WTC11 (cell line): Measurements from ENCODE around the gene UNC119. TPM values are rescaled to one million over a fixed set of nuclear protein-coding genes. Genes with fewer than 3 reads are reported as not detected.

ENCODE experiments used
- ATAC-seq: fragments of 200-7000 bp; cut with Tn5 transposase; 2 replicates; pipeline ENCODE4 v1.10.0; 2021; ENCODE audit warnings: mild to moderate bottlenecking, moderate library complexity
- CTCF ChIA-PET: fragments of 300-600 bp; sonication (Branson Sonifier 250); formaldehyde crosslinking; loops from one replicate; lab custom pipeline; 2021; ENCODE audit warnings: antibody characterized with exemption; lab: Charles Lee
- POLR2A ChIA-PET: fragments of 350-600 bp; sonication (Branson Sonifier 250); formaldehyde crosslinking; loops from one replicate; lab custom pipeline; 2021; ENCODE audit warnings: antibody characterized with exemption; lab: Charles Lee
- DNase-seq: peaks from one replicate; pipeline ENCODE4 v3.0.0; 2021; ENCODE audit warnings: low spot score
- H3K27ac Mint-ChIP-seq: 2 replicates; pipeline ENCODE4 v1.8.0; 2021; ENCODE audit warnings: mixed read lengths
- H3K27me3 Mint-ChIP-seq: 2 replicates; pipeline ENCODE4 v1.8.0; 2021; ENCODE audit warnings: low read depth, mild to moderate bottlenecking, moderate library complexity, mixed read lengths
- H3K36me3 Mint-ChIP-seq: 2 replicates; pipeline ENCODE4 v1.8.0; 2021; ENCODE audit warnings: mixed read lengths
- H3K4me1 Mint-ChIP-seq: 2 replicates; pipeline ENCODE4 v1.8.0; 2022; ENCODE audit warnings: mixed read lengths
- H3K4me3 Mint-ChIP-seq: 2 replicates; pipeline ENCODE4 v1.8.0; 2021; ENCODE audit warnings: mild to moderate bottlenecking, moderate library complexity, mixed read lengths
- H3K9me3 Mint-ChIP-seq: 2 replicates; pipeline ENCODE4 v1.8.0; 2021; ENCODE audit warnings: mixed read lengths
- AR ChIP-seq: fragments of 250-450 bp; sonication (Bioruptor Pico); IDR thresholded peaks from 2 replicates; pipeline ENCODE4 v1.9.0; 2021; ENCODE audit warnings: mild to moderate bottlenecking
- CBFB ChIP-seq: sonication (generic); formaldehyde crosslinking; IDR thresholded peaks from 2 replicates; pipeline ENCODE4 v1.8.1; 2022; ENCODE audit warnings: mild to moderate bottlenecking, low read depth, missing genetic modification reagents
- CREM ChIP-seq: sonication (generic); formaldehyde crosslinking; IDR thresholded peaks from 2 replicates; pipeline ENCODE4 v1.8.1; 2022; ENCODE audit warnings: mild to moderate bottlenecking, missing genetic modification reagents, moderate library complexity
- ELF4 ChIP-seq: sonication (generic); formaldehyde crosslinking; IDR thresholded peaks from 2 replicates; pipeline ENCODE4 v1.8.1; 2022; ENCODE audit warnings: low read depth, mild to moderate bottlenecking, moderate library complexity, missing genetic modification reagents
- ESRRA ChIP-seq: sonication (generic); formaldehyde crosslinking; IDR thresholded peaks from 2 replicates; pipeline ENCODE4 v1.8.1; 2022; ENCODE audit warnings: mild to moderate bottlenecking, missing genetic modification reagents, borderline replicate concordance
- ETV6 ChIP-seq: sonication (generic); formaldehyde crosslinking; IDR thresholded peaks from 2 replicates; pipeline ENCODE4 v1.8.1; 2022; ENCODE audit warnings: mild to moderate bottlenecking, missing genetic modification reagents
- GABPB1 ChIP-seq: sonication (generic); formaldehyde crosslinking; IDR thresholded peaks from 2 replicates; pipeline ENCODE4 v1.8.1; 2023; ENCODE audit warnings: mild to moderate bottlenecking, missing genetic modification reagents
- GTF2I ChIP-seq: fragments of 250-450 bp; sonication (Bioruptor Pico); conservative IDR thresholded peaks from 2 replicates; pipeline ENCODE4 v1.4.0; 2021; ENCODE audit warnings: mild to moderate bottlenecking
- HMGA2 ChIP-seq: fragments of 250-450 bp; sonication (Bioruptor Pico); IDR thresholded peaks from 2 replicates; pipeline ENCODE4 v1.4.0; 2021; ENCODE audit warnings: mild to moderate bottlenecking, moderate library complexity
- JUN ChIP-seq: sonication (generic); formaldehyde crosslinking; IDR thresholded peaks from 2 replicates; pipeline ENCODE4 v1.8.0; 2023; ENCODE audit warnings: mild to moderate bottlenecking, missing genetic modification reagents
- KAT7 ChIP-seq: sonication (generic); formaldehyde crosslinking; IDR thresholded peaks from 2 replicates; pipeline ENCODE4 v1.8.1; 2023; ENCODE audit warnings: missing genetic modification reagents, mild to moderate bottlenecking, borderline replicate concordance
- MLX ChIP-seq: sonication (generic); formaldehyde crosslinking; IDR thresholded peaks from 2 replicates; pipeline ENCODE4 v1.8.1; 2023; ENCODE audit warnings: mild to moderate bottlenecking, missing genetic modification reagents, moderate library complexity
- NFATC4 ChIP-seq: fragments of 250-450 bp; sonication (Bioruptor Pico); IDR thresholded peaks from 2 replicates; pipeline ENCODE4 v1.9.0; 2021; ENCODE audit warnings: mild to moderate bottlenecking
- PRRX2 ChIP-seq: fragments of 250-450 bp; sonication (Bioruptor Pico); IDR thresholded peaks from 2 replicates; pipeline ENCODE4 v1.8.0; 2021; ENCODE audit warnings: mild to moderate bottlenecking
- SMAD3 ChIP-seq: sonication (generic); formaldehyde crosslinking; IDR thresholded peaks from 2 replicates; pipeline ENCODE4 v1.8.0; 2022; ENCODE audit warnings: missing genetic modification reagents, mild to moderate bottlenecking, borderline replicate concordance
- SMAD4 ChIP-seq: sonication (generic); formaldehyde crosslinking; IDR thresholded peaks from 2 replicates; pipeline ENCODE4 v1.8.0; 2022; ENCODE audit warnings: mild to moderate bottlenecking, missing genetic modification reagents
- TEAD1 ChIP-seq: sonication (generic); formaldehyde crosslinking; IDR thresholded peaks from 2 replicates; pipeline ENCODE4 v1.8.0; 2022; ENCODE audit warnings: mild to moderate bottlenecking, missing genetic modification reagents
- TEAD4 ChIP-seq: sonication (generic); formaldehyde crosslinking; IDR thresholded peaks from 2 replicates; pipeline ENCODE4 v1.8.0; 2022; ENCODE audit warnings: mild to moderate bottlenecking, missing genetic modification reagents
- ZNF317 ChIP-seq: sonication (generic); formaldehyde crosslinking; IDR thresholded peaks from 2 replicates; pipeline ENCODE4 v1.8.1; 2023; ENCODE audit warnings: low read depth, mild to moderate bottlenecking, moderate library complexity, missing genetic modification reagents, borderline replicate concordance
- ZNF423 ChIP-seq: fragments of 250-450 bp; sonication (Bioruptor Pico); IDR thresholded peaks from 2 replicates; pipeline ENCODE4 v2.1.2; 2022; ENCODE audit warnings: mild to moderate bottlenecking, moderate library complexity
- ZNF532 ChIP-seq: fragments of 250-450 bp; sonication (Bioruptor Pico); IDR thresholded peaks from 2 replicates; pipeline ENCODE4 v1.9.0; 2021; ENCODE audit warnings: mild to moderate bottlenecking, borderline replicate concordance
- total RNA-seq: library from RNA; stranded (reverse); gene quantifications from 3 replicates; pipeline ENCODE4 v1.2.3, GENCODE V29; 2021
- TF ChIP-seq, protein P1 (sequence below): fragments of 250-450 bp; sonication (Bioruptor Pico); IDR thresholded peaks from 2 replicates; pipeline ENCODE4 v1.9.0; 2021; ENCODE audit warnings: moderate library complexity, mild to moderate bottlenecking, inconsistent platforms, borderline replicate concordance

UNC119 gene
- total RNA-seq, 1 experiment from 2014 or later: 59.6 TPM

GRCh38 chr17:28575126-28575795 is 22.8 kb upstream of the UNC119 start:
- peaks cover 37% of the 10 kb centered on the region for H3K36me3 Mint-ChIP-seq
- TF ChIP-seq GABPB1 (CRISPR knock-in tag) (no peak), ESRRA (CRISPR knock-in tag) (no peak), TEAD1 (CRISPR knock-in tag) (no peak), SMAD3 (no peak), ZNF317 (CRISPR knock-in tag) (no peak), ELF4 (CRISPR knock-in tag) (no peak), CREM (CRISPR knock-in tag) (no peak), TEAD4 (CRISPR knock-in tag) (no peak), GTF2I (CRISPR knock-in tag) (no peak), MLX (CRISPR knock-in tag) (no peak)
- ATAC-seq (no peak), DNase-seq (no peak)
- no peaks in the 10 kb centered on the region for H3K9me3 Mint-ChIP-seq
- CTCF ChIA-PET: interaction anchor here (0.8 to 3.6 kb wide), 4 partner anchors 9 to 76 kb away, joined by 3 to 26 read pairs (median 12); partner anchors contain the start of gene BLTP2
- peaks cover 21% of the 10 kb centered on the region for H3K4me1 Mint-ChIP-seq
- H3K27ac Mint-ChIP-seq: no peak overlapping the region
- no peak overlapping the region for H3K4me3 Mint-ChIP-seq
- H3K27me3 Mint-ChIP-seq: peaks cover 3% of the 10 kb centered on the region; the same call in 1 of the 2 replicates
- POLR2A ChIA-PET: interaction anchor here (0.7 kb wide), 1 partner anchor 152 kb away, joined by 3 read pairs; no protein-coding TSS in a partner anchor

DNA sequence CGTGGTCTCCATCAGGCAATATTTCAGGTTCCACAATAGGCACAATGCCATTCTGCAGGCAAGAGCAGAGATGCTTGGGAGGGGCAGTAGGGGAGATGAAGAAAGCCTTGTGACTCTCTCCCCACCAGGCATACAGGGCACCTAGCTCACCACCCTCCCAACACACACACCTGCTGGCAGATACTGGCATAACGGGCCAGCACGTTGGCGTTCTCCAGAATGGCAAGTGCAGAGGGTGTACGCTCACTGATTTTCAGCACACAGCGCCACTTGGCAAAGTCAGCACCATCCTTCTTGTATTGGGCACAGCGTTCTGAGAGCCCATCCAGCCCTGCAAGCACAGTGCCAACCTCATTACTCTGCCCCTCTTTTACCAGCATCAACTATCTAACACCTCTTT is 22.1 kb upstream of the UNC119 start:
- peaks cover 27% of the 10 kb centered on the region for H3K4me1 Mint-ChIP-seq
- H3K36me3 Mint-ChIP-seq: peaks cover 32% of the 10 kb centered on the region
- ChIA-PET CTCF (interaction anchor here (2.4 to 3.6 kb wide), 2 partner anchors 28 to 76 kb away, joined by 6 to 26 read pairs; no protein-coding TSS in a partner anchor), POLR2A (no interaction called here)
- H3K27me3 Mint-ChIP-seq: peaks cover 3% of the 10 kb centered on the region; the same call in 1 of the 2 replicates
- ATAC-seq (no peak), DNase-seq (no peak)
- H3K27ac Mint-ChIP-seq: no peak overlapping the region
- TF ChIP-seq HMGA2 (CRISPR knock-in tag): no peak
- no peak for TF ChIP-seq KAT7 (CRISPR knock-in tag)
- no peak for TF ChIP-seq PRRX2 (CRISPR knock-in tag)
- TF ChIP-seq ZNF423 (CRISPR knock-in tag): no peak
- no peaks in the 10 kb centered on the region for H3K9me3 Mint-ChIP-seq
- H3K4me3 Mint-ChIP-seq: no peak overlapping the region

- DNase-seq: no peak
- Mint-ChIP-seq H3K4me1 (peaks cover 28% of the 10 kb centered on the region), H3K9me3 (no peaks in the 10 kb centered on the region), H3K27ac (no peak overlapping the region), H3K27me3 (peaks cover 3% of the 10 kb centered on the region; the same call in 1 of the 2 replicates), H3K36me3 (peaks cover 28% of the 10 kb centered on the region), H3K4me3 (no peak overlapping the region)
- ChIA-PET CTCF (no interaction called here), POLR2A (no interaction called here)
- no peak for ATAC-seq
- TF ChIP-seq NFATC4 (no peak), HMGA2 (CRISPR knock-in tag) (no peak), ZNF532 (no peak), CBFB (CRISPR knock-in tag) (no peak), ELF4 (CRISPR knock-in tag) (no peak), JUN (no peak), SMAD4 (CRISPR knock-in tag) (no peak), ETV6 (CRISPR knock-in tag) (no peak), AR (CRISPR knock-in tag) (no peak), KAT7 (CRISPR knock-in tag) (no peak)
- TF ChIP-seq, protein P1, sequence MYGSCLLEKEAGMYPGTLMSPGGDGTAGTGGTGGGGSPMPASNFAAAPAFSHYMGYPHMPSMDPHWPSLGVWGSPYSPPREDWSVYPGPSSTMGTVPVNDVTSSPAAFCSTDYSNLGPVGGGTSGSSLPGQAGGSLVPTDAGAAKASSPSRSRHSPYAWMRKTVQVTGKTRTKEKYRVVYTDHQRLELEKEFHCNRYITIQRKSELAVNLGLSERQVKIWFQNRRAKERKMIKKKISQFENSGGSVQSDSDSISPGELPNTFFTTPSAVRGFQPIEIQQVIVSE (CRISPR knock-in tag): no peak
These were observed 21.6 kb upstream of the UNC119 start for GRCh38 chr17:28573966-28574480.
